Tibial nerve (tissue), 4 donors: ENCODE measurements around the gene LRRC63.

ENCODE experiments used
- EP300 ChIP-seq, 2 donors: sonication (generic); formaldehyde crosslinking; IDR thresholded peaks; one replicate each; pipeline ENCODE4 v1.6.1; 2017; ENCODE audit warnings: antibody characterized with exemption in 2 of 2, mild to moderate bottlenecking in 1 of 2
- TF ChIP-seq, protein P1 (sequence below), 5 experiments: fragments of 200-600 bp in 3 of 5; fragments of 450-650 bp in 2 of 5; sonication (generic) in 3 of 5; IDR thresholded peaks; one replicate each; pipeline ENCODE4 v1.5.1; 2016 to 2019; ENCODE audit warnings: antibody characterized with exemption in 5 of 5, mild to moderate bottlenecking in 3 of 5, moderate library complexity in 2 of 5

DNA sequence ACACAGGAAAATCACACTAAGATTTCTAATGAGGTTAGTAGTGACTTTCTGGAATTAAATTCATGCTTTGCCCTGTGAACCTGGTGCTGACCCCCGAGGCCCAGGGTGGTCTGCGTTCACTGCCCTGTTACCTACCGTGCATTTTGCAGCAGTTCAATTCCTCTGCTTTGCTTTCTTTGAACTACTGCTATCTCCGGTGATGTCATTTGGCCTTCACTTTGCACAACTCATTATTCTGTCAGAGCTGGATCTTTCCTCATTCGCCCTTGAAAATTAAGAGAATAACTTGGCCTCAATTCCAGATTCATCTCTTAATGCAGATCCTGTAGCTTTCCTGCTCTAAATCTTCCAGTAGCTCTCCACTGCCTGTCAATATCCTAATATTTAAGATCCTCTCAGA, 8.8 kb upstream of the LRRC63 start:
- TF ChIP-seq, protein P1, sequence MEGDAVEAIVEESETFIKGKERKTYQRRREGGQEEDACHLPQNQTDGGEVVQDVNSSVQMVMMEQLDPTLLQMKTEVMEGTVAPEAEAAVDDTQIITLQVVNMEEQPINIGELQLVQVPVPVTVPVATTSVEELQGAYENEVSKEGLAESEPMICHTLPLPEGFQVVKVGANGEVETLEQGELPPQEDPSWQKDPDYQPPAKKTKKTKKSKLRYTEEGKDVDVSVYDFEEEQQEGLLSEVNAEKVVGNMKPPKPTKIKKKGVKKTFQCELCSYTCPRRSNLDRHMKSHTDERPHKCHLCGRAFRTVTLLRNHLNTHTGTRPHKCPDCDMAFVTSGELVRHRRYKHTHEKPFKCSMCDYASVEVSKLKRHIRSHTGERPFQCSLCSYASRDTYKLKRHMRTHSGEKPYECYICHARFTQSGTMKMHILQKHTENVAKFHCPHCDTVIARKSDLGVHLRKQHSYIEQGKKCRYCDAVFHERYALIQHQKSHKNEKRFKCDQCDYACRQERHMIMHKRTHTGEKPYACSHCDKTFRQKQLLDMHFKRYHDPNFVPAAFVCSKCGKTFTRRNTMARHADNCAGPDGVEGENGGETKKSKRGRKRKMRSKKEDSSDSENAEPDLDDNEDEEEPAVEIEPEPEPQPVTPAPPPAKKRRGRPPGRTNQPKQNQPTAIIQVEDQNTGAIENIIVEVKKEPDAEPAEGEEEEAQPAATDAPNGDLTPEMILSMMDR (IDR thresholded peaks at IDR 0.05), result no peak
- TF ChIP-seq EP300 (IDR thresholded peaks at IDR 0.05), result no peak
